Smooth muscle cell (in vitro differentiated cells): Measurements from ENCODE around the gene MPHOSPH6. TPM values are rescaled to one million over a fixed set of nuclear protein-coding genes. Genes with fewer than 3 reads are reported as not detected.

ENCODE experiments used
- DNase-seq: peaks from one replicate; lab custom pipeline; 2025; ENCODE audit not compliant: unreplicated experiment; lab: John Stamatoyannopoulos, UW
- H2AFZ ChIP-seq: fragments of 200-600 bp; sonication (generic); 2 replicates; pipeline ENCODE4 v1.6.0; 2016; ENCODE audit warnings: antibody characterized with exemption, low read depth, mild to moderate bottlenecking
- H3F3A ChIP-seq: fragments of 200-600 bp; sonication (generic); 2 replicates; pipeline ENCODE4 v1.6.0; 2017; ENCODE audit warnings: antibody characterized with exemption, low read depth
- H3K27ac ChIP-seq: fragments of 200-600 bp; sonication (generic); 2 replicates; pipeline ENCODE4 v1.5.1; 2016; ENCODE audit warnings: low read depth, mild to moderate bottlenecking
- H3K27me3 ChIP-seq: fragments of 200-600 bp; sonication (generic); 2 replicates; pipeline ENCODE4 v1.6.1; 2016; ENCODE audit warnings: low read depth, mild to moderate bottlenecking
- H3K36me3 ChIP-seq: fragments of 200-600 bp; sonication (generic); 2 replicates; pipeline ENCODE4 v1.5.1; 2016; ENCODE audit warnings: low read depth
- H3K4me1 ChIP-seq: fragments of 200-600 bp; sonication (generic); 2 replicates; pipeline ENCODE4 v1.5.1; 2016; ENCODE audit warnings: low read depth
- H3K4me2 ChIP-seq: fragments of 200-600 bp; sonication (generic); 2 replicates; pipeline ENCODE4 v1.6.0; 2016; ENCODE audit warnings: mild to moderate bottlenecking
- H3K4me3 ChIP-seq: fragments of 200-600 bp; sonication (generic); 2 replicates; pipeline ENCODE4 v1.5.1; 2016; ENCODE audit warnings: mild to moderate bottlenecking
- H3K79me2 ChIP-seq: fragments of 200-600 bp; sonication (generic); 2 replicates; pipeline ENCODE4 v1.6.0; 2016; ENCODE audit warnings: low read depth, mild to moderate bottlenecking
- H3K9ac ChIP-seq: fragments of 200-600 bp; sonication (generic); 2 replicates; pipeline ENCODE4 v1.6.0; 2016; ENCODE audit warnings: low read depth
- H3K9me3 ChIP-seq: fragments of 200-600 bp; sonication (generic); replicated peaks from 2 replicates; pipeline ENCODE4 v1.5.1; 2016; ENCODE audit warnings: low read depth
- H4K20me1 ChIP-seq: fragments of 200-600 bp; sonication (generic); 2 replicates; pipeline ENCODE4 v1.6.0; 2016; ENCODE audit warnings: low read depth
- CTCF ChIP-seq: fragments of 200-600 bp; sonication (generic); IDR thresholded peaks from 2 replicates; pipeline ENCODE4 v1.5.1; 2017; ENCODE audit warnings: borderline replicate concordance, mild to moderate bottlenecking, antibody characterized with exemption; ENCODE audit not compliant: insufficient read depth, poor library complexity, severe bottlenecking
- WGBS: methylation state at CpG from one replicate; pipeline ENCODE4 v1.1.7; 2016; ENCODE audit warnings: low lambda C conversion rate; 5-methylcytosine and 5-hydroxymethylcytosine counted together
- polyA plus RNA-seq: library from polyadenylated mRNA; unstranded; fragments of >200 nt; fragmentation: Nextera tagmentation; extraction: Ambion mirVana; gene quantifications from 2 replicates; pipeline ENCODE4 v1.2.1, GENCODE V29; 2016
- total RNA-seq: library from RNA; depleted of rRNA; stranded (reverse); fragments of >200 nt; gene quantifications from 2 replicates; pipeline ENCODE4 v1.2.3, GENCODE V29; 2014

MPHOSPH6 gene
- total and polyA plus RNA-seq, 2 experiments from 2014 or later = 55.4 to 65.5 TPM

GRCh38 chr16:82178352-82178751, 8.3 kb upstream of the MPHOSPH6 start:
- TF ChIP-seq CTCF = no peak
- DNase-seq = no peak
- no peaks in the 10 kb centered on the region for H3F3A ChIP-seq
- H3K9me3 ChIP-seq = no peaks in the 10 kb centered on the region
- H2AFZ ChIP-seq = no peak overlapping the region
- no peaks in the 10 kb centered on the region for H4K20me1 ChIP-seq
- WGBS = 91% methylated on average over 2 of the region's 2 CpGs
- no peak overlapping the region for H3K4me3 ChIP-seq
- no peak overlapping the region for H3K9ac ChIP-seq
- H3K27me3 ChIP-seq = peaks cover 40% of the 10 kb centered on the region
- no peaks in the 10 kb centered on the region for H3K79me2 ChIP-seq
- no peaks in the 10 kb centered on the region for H3K36me3 ChIP-seq
- no peak overlapping the region for H3K4me2 ChIP-seq
- H3K4me1 ChIP-seq = no peaks in the 10 kb centered on the region
- no peak overlapping the region for H3K27ac ChIP-seq

GRCh38 chr16:82177555-82177954, 7.5 kb upstream of the MPHOSPH6 start:
- Histone ChIP-seq H2AFZ (no peak overlapping the region), H3K9me3 (no peaks in the 10 kb centered on the region), H3K4me1 (no peaks in the 10 kb centered on the region), H3K4me2 (no peak overlapping the region), H4K20me1 (no peaks in the 10 kb centered on the region), H3K4me3 (no peak overlapping the region), H3F3A (no peaks in the 10 kb centered on the region), H3K27me3 (peaks cover 47% of the 10 kb centered on the region), H3K9ac (no peak overlapping the region), H3K36me3 (no peaks in the 10 kb centered on the region), H3K27ac (no peak overlapping the region), H3K79me2 (no peaks in the 10 kb centered on the region)
- WGBS = 89% methylated on average over 4 of the region's 4 CpGs
- no peak for DNase-seq
- no peak for TF ChIP-seq CTCF

- Histone ChIP-seq H2AFZ (no peak overlapping the region), H3K9me3 (no peaks in the 10 kb centered on the region), H3F3A (no peaks in the 10 kb centered on the region), H3K4me2 (no peak overlapping the region), H3K9ac (no peak overlapping the region), H3K4me1 (no peaks in the 10 kb centered on the region), H3K27me3 (peaks cover 58% of the 10 kb centered on the region), H3K79me2 (no peaks in the 10 kb centered on the region), H3K4me3 (no peak overlapping the region), H3K36me3 (no peaks in the 10 kb centered on the region), H3K27ac (no peak overlapping the region), H4K20me1 (no peaks in the 10 kb centered on the region)
- no peak for TF ChIP-seq CTCF
- WGBS = 87% methylated on average over 3 of the region's 3 CpGs
- no peak for DNase-seq
Measured at GRCh38 chr16:82176204-82176603, 6.2 kb upstream of the MPHOSPH6 start.

DNA sequence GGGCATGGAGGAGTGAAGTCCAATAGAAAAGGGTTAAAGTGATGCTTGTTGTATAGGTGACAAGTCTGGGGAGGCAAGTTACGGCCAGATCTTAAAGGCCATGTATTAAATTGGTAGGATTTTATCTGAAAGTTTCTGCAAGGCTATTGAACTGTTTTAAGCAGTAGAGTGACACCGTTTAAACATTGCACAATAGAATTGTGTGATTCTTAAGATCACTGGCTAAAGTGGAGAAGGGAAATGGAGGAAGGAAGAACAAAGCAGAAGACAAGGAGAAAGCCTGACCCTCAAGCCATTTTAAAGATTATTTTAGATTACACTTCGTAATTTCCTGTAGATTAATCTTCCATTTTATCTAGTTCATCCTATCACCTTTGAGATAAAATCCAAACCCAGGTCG, 5.6 kb upstream of the MPHOSPH6 start:
- no peak overlapping the region for H2AFZ ChIP-seq
- H3K4me3 ChIP-seq = no peak overlapping the region
- no peak for TF ChIP-seq CTCF
- no peaks in the 10 kb centered on the region for H4K20me1 ChIP-seq
- no peaks in the 10 kb centered on the region for H3K36me3 ChIP-seq
- peaks cover 61% of the 10 kb centered on the region for H3K27me3 ChIP-seq
- DNase-seq = no peak
- no peaks in the 10 kb centered on the region for H3K79me2 ChIP-seq
- no peak overlapping the region for H3K27ac ChIP-seq
- WGBS = 87% methylated on average over 4 of the region's 4 CpGs
- no peaks in the 10 kb centered on the region for H3F3A ChIP-seq
- no peaks in the 10 kb centered on the region for H3K9me3 ChIP-seq
- H3K4me2 ChIP-seq = no peak overlapping the region
- no peak overlapping the region for H3K9ac ChIP-seq
- H3K4me1 ChIP-seq = no peaks in the 10 kb centered on the region
